B cell (primary cell): ENCODE results near the gene KIF2A. TPM values are rescaled to one million over a fixed set of nuclear protein-coding genes. Genes with fewer than 3 reads are reported as not detected.

Experiments used
- ATAC-seq: fragments of 200-7000 bp; cut with Tn5 transposase; one replicate; pipeline ENCODE4 v1.10.0; 2021; ENCODE audit warnings: low read depth, mild to moderate bottlenecking, moderate number of reproducible peaks, moderate library complexity
- CTCF ChIA-PET: fragments of 350-600 bp; sonication (Branson Sonifier 250); formaldehyde crosslinking; loops from one replicate; lab custom pipeline; 2021; ENCODE audit warnings: antibody characterized with exemption, inconsistent platforms; lab: Charles Lee
- POLR2A ChIA-PET: fragments of 350-600 bp; sonication (Branson Sonifier 250); formaldehyde crosslinking; loops from one replicate; lab custom pipeline; 2021; ENCODE audit warnings: antibody characterized with exemption; lab: Charles Lee
- DNase-seq: peaks from one replicate; pipeline ENCODE4 v3.0.0; 2013
- H2AFZ ChIP-seq: 2 replicates; pipeline ENCODE4 v1.6.1; 2012; ENCODE audit warnings: mild to moderate bottlenecking, low read depth, low read length; ENCODE audit not compliant: insufficient read depth, poor library complexity, severe bottlenecking
- H3K27ac ChIP-seq, 2 donors: 1 replicate in 1 of 2; 2 replicates in 1 of 2; pipeline ENCODE4 v1.5.1; 2012 to 2013; ENCODE audit warnings: low read length in 2 of 2, mild to moderate bottlenecking in 2 of 2, moderate library complexity in 1 of 2
- H3K27me3 ChIP-seq, 4 experiments: fragments of 200-600 bp in 1 of 4; sonication (generic) in 1 of 4; replicated peaks in 1 of 4; 1 replicate in 2 of 4; 2 replicates in 2 of 4; pipeline versions ENCODE4 v1.6.1 to v1.7.0; 2013 to 2016; ENCODE audit warnings: low read length in 3 of 4, mild to moderate bottlenecking in 2 of 4, mixed read lengths in 1 of 4, moderate library complexity in 1 of 4; ENCODE audit not compliant: insufficient read depth in 4 of 4, control insufficient read depth in 3 of 4; ENCODE audit errors: control extremely low read depth in 1 of 4
- H3K36me3 ChIP-seq, 2 experiments: replicated peaks in 1 of 2; 1 replicate in 1 of 2; 2 replicates in 1 of 2; pipeline versions ENCODE4 v1.6.1 to v1.7.1; 2013; ENCODE audit warnings: low read length in 1 of 2; ENCODE audit not compliant: insufficient read depth in 2 of 2, control insufficient read depth in 1 of 2; ENCODE audit errors: control extremely low read depth in 1 of 2, extremely low read depth in 1 of 2
- H3K4me1 ChIP-seq, 2 donors: fragments of 200-600 bp in 1 of 2; sonication (generic) in 1 of 2; 1 replicate in 1 of 2; 2 replicates in 1 of 2; pipeline versions ENCODE4 v1.5.1 to v1.6.1; 2013 to 2017; ENCODE audit warnings: low read length in 2 of 2; ENCODE audit not compliant: control insufficient read depth in 2 of 2, insufficient read depth in 2 of 2
- H3K4me2 ChIP-seq: replicated peaks from 2 replicates; pipeline ENCODE3; 2012; ENCODE audit warnings: mild to moderate bottlenecking, low read depth, low read length; ENCODE audit not compliant: poor library complexity, severe bottlenecking
- H3K4me3 ChIP-seq, 5 experiments: fragments of 200-600 bp in 1 of 5; sonication (generic) in 1 of 5; 1 replicate in 3 of 5; 2 replicates in 2 of 5; pipeline versions ENCODE4 v1.5.1 to v1.7.0; 2011 to 2016; ENCODE audit warnings: low read length in 4 of 5, mild to moderate bottlenecking in 4 of 5, low read depth in 2 of 5, control low read depth in 1 of 5, moderate library complexity in 1 of 5; ENCODE audit not compliant: insufficient read depth in 1 of 5; ENCODE audit errors: control extremely low read depth in 1 of 5, extremely low read depth in 1 of 5
- H3K79me2 ChIP-seq: fragments of 200-600 bp; sonication (generic); one replicate; pipeline ENCODE4 v1.6.0; 2016; ENCODE audit warnings: low read length; ENCODE audit not compliant: control insufficient read depth, insufficient read depth
- H3K9ac ChIP-seq: fragments of 200-600 bp; sonication (generic); 2 replicates; pipeline ENCODE4 v1.6.1; 2017; ENCODE audit warnings: mild to moderate bottlenecking, low read length, moderate library complexity
- H3K9me3 ChIP-seq, 3 donors: one replicate each; pipeline versions ENCODE4 v1.6.1 to v1.7.1; 2013; ENCODE audit warnings: low read length in 2 of 3; ENCODE audit not compliant: control insufficient read depth in 2 of 3, insufficient read depth in 1 of 3; ENCODE audit errors: control extremely low read depth in 1 of 3
- H4K20me1 ChIP-seq: 2 replicates; pipeline ENCODE4 v1.6.0; 2012; ENCODE audit warnings: mild to moderate bottlenecking, low read length; ENCODE audit not compliant: insufficient read depth, control insufficient read depth, poor library complexity, severe bottlenecking
- H3K27ac Mint-ChIP-seq: one replicate; pipeline ENCODE4 v1.8.0; 2021; ENCODE audit warnings: mixed read lengths
- H3K27me3 Mint-ChIP-seq: one replicate; pipeline ENCODE4 v1.8.0; 2021; ENCODE audit warnings: mixed read lengths
- H3K4me1 Mint-ChIP-seq: one replicate; pipeline ENCODE4 v1.8.0; 2021; ENCODE audit warnings: mixed read lengths
- H3K4me3 Mint-ChIP-seq: one replicate; pipeline ENCODE4 v1.8.0; 2021; ENCODE audit warnings: mixed read lengths
- H3K9me3 Mint-ChIP-seq: one replicate; pipeline ENCODE4 v1.8.0; 2022; ENCODE audit warnings: mixed read lengths; ENCODE audit not compliant: insufficient read depth
- EZH2 ChIP-seq: IDR thresholded peaks from 2 replicates; pipeline ENCODE4 v1.6.1; 2012; ENCODE audit warnings: borderline replicate concordance, low read depth, mild to moderate bottlenecking, moderate library complexity, low read length; ENCODE audit not compliant: insufficient read depth, poor library complexity, severe bottlenecking
- WGBS: methylation state at CpG from one replicate; pipeline ENCODE4 v1.1.5; 2013; ENCODE audit warnings: missing lambda C conversion rate; ENCODE audit not compliant: insufficient coverage; 5-methylcytosine and 5-hydroxymethylcytosine counted together
- intact Hi-C: fragments of 100-400 bp; cut with micrococcal nuclease; formaldehyde crosslinking; loops from one replicate; pipeline ENCODE4 v1.10.0; 2022
- polyA plus RNA-seq: library from polyadenylated mRNA; depleted of rRNA; stranded (reverse); fragments of >200 nt; gene quantifications from 2 replicates; pipeline ENCODE4 v1.2.3, GENCODE V29; 2012
- total RNA-seq, 2 donors: library from RNA; stranded (reverse); fragments of 120-200 nt in 1 of 2; gene quantifications; 1 replicate in 1 of 2; 2 replicates in 1 of 2; pipeline versions ENCODE4 v1.2.3 to v1.2.4, GENCODE V29; 2013 to 2022
- TF ChIP-seq, protein P1 (sequence below): fragments of 200-600 bp; IDR thresholded peaks from one replicate; pipeline ENCODE4 v1.8.0; 2022; ENCODE audit warnings: antibody characterized with exemption, mild to moderate bottlenecking

Gene KIF2A
- total and polyA plus RNA-seq, 2 donors (not counting 1 experiment from before 2014, with no cell fraction given) = 12.9 to 59.0 TPM

DNA sequence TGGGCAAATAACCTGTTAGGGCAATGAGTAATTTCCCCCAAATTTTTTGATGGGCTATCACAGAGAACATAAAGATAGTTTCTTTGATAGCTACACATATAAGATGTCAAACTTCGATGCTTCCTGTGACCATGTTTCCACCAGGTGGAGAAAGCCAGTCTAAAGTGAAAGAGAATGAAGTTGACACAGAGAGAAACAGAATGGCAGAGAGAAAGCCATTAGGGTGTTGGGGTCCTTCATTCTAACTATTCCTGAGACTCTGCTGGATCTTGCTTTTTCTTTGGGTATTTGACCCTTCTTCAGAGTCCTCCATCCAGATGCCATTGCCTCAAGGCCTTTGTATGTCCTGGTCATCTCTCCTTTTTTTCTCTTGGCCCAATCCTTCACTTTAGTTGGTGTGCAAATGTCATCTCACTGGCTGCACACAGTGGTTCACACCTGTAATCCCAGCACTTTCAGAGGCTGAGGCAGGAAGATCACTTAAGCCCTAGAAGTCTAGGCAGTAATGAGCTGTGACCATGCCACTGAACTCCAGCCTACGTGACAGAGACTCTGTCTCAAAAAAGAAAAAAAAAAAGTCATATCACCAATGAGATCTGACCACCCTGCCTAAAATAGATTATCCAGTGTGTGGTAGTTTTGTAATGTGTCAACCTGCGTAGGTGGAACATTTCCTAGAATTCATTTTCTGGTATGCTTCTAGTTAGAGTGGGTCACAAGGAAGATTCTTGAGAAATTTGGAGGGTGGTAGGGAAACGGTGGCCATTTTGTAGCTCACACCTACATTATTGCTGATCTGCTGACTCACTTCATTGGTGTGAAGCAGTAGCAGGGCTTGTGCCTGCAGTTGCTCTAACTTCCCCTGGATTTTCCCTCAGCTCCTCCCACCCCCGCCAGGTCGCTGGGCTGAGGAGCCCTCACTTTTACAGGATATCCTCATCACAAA is 20.8 kb upstream of the KIF2A start:
- intact Hi-C loops = no loop called here
- H2AFZ ChIP-seq = no peak overlapping the region
- Mint-ChIP-seq H3K27me3 (peaks cover 5% of the 10 kb centered on the region), H3K9me3 (no peaks in the 10 kb centered on the region), H3K4me1 (no peaks in the 10 kb centered on the region), H3K4me3 (no peak overlapping the region), H3K27ac (no peak overlapping the region)
- DNase-seq (no peak), ATAC-seq (no peak)
- no peak overlapping the region for H3K4me2 ChIP-seq
- H3K4me1 ChIP-seq = no peaks in the 10 kb centered on the region
- no peaks in the 10 kb centered on the region for H3K79me2 ChIP-seq
- H3K9me3 ChIP-seq = no peaks in the 10 kb centered on the region
- no peak overlapping the region for H3K27ac ChIP-seq
- H3K9ac ChIP-seq = no peak overlapping the region
- TF ChIP-seq, protein P1, sequence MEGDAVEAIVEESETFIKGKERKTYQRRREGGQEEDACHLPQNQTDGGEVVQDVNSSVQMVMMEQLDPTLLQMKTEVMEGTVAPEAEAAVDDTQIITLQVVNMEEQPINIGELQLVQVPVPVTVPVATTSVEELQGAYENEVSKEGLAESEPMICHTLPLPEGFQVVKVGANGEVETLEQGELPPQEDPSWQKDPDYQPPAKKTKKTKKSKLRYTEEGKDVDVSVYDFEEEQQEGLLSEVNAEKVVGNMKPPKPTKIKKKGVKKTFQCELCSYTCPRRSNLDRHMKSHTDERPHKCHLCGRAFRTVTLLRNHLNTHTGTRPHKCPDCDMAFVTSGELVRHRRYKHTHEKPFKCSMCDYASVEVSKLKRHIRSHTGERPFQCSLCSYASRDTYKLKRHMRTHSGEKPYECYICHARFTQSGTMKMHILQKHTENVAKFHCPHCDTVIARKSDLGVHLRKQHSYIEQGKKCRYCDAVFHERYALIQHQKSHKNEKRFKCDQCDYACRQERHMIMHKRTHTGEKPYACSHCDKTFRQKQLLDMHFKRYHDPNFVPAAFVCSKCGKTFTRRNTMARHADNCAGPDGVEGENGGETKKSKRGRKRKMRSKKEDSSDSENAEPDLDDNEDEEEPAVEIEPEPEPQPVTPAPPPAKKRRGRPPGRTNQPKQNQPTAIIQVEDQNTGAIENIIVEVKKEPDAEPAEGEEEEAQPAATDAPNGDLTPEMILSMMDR = no peak
- no peak for TF ChIP-seq EZH2
- no peak overlapping the region for H3K4me3 ChIP-seq
- ChIA-PET CTCF (no interaction called here), POLR2A (no interaction called here)
- H4K20me1 ChIP-seq = no peaks in the 10 kb centered on the region
- 83% methylated on average over 1 of the region's 6 CpGs for WGBS
- no peaks in the 10 kb centered on the region for H3K36me3 ChIP-seq
- no peaks in the 10 kb centered on the region for H3K27me3 ChIP-seq

DNA sequence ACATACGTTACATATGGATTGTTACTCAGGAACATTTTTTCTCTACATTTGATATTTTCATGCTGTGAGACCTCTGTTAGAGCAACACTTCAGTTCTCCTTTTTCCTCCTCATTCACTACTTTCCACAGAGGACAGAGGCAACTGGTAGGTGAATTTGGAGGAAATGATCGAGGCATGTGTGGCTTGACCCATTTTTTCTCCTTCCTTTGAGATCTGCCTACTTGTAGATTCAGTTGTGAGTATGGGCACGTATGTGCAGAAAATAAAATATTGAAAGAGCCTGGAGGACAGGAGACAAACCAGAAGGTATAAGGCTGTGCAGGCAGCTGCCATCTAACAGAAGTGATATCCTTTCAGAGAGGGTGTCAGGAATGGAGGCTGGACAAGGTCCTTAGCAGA is 19.2 kb upstream of the KIF2A start:
- no peak for DNase-seq
- no peaks in the 10 kb centered on the region for H3K36me3 ChIP-seq
- CTCF ChIA-PET = no interaction called here
- no peak overlapping the region for H3K4me3 ChIP-seq
- ATAC-seq = no peak
- no peaks in the 10 kb centered on the region for H3K79me2 ChIP-seq
- peaks cover 4% of the 10 kb centered on the region for H3K27me3 Mint-ChIP-seq
- TF ChIP-seq, protein P1 = no peak
- no peak for TF ChIP-seq EZH2
- POLR2A ChIA-PET = no interaction called here
- H3K4me2 ChIP-seq = no peak overlapping the region
- intact Hi-C loops = no loop called here
- H3K27ac Mint-ChIP-seq = no peak overlapping the region
- H3K4me1 Mint-ChIP-seq = peaks cover under 1% of the 10 kb centered on the region
- no peak overlapping the region for H3K27ac ChIP-seq
- no peaks in the 10 kb centered on the region for H3K9me3 Mint-ChIP-seq
- H4K20me1 ChIP-seq = no peaks in the 10 kb centered on the region
- no peaks in the 10 kb centered on the region for H3K4me1 ChIP-seq
- no peak overlapping the region for H3K9ac ChIP-seq
- H3K4me3 Mint-ChIP-seq = no peak overlapping the region
- no peaks in the 10 kb centered on the region for H3K9me3 ChIP-seq
- no peak overlapping the region for H2AFZ ChIP-seq
- WGBS = 83% methylated on average over 1 of the region's 3 CpGs
- no peaks in the 10 kb centered on the region for H3K27me3 ChIP-seq
